ACC112 (cell line): ENCODE data around the gene IL26.

ENCODE experiments used
- H2AFZ ChIP-seq: fragments of 200-600 bp; sonication (generic); one replicate; pipeline ENCODE4 v1.6.0; 2017; ENCODE audit warnings: antibody characterized with exemption, low read length; ENCODE audit not compliant: unreplicated experiment
- H3K27ac ChIP-seq: fragments of 200-600 bp; sonication (generic); 2 replicates; pipeline ENCODE4 v1.5.1; 2014; ENCODE audit warnings: low read depth, mild to moderate bottlenecking, antibody characterized with exemption, low read length, moderate library complexity
- H3K27me3 ChIP-seq: fragments of 200-600 bp; sonication (generic); 2 replicates; pipeline ENCODE4 v1.6.1; 2014; ENCODE audit warnings: mild to moderate bottlenecking, antibody characterized with exemption, low read length, moderate library complexity, mixed read lengths; ENCODE audit not compliant: insufficient read depth
- H3K36me3 ChIP-seq: fragments of 200-600 bp; sonication (generic); 2 replicates; pipeline ENCODE4 v1.6.1; 2016; ENCODE audit warnings: mild to moderate bottlenecking, antibody characterized with exemption, low read length, moderate library complexity, mixed read lengths; ENCODE audit not compliant: insufficient read depth
- H3K4me1 ChIP-seq: fragments of 200-600 bp; sonication (generic); one replicate; pipeline ENCODE4 v1.6.1; 2016; ENCODE audit warnings: low read length, mixed read lengths; ENCODE audit not compliant: insufficient read depth, unreplicated experiment, control insufficient read depth
- H3K4me3 ChIP-seq: fragments of 200-600 bp; sonication (generic); 2 replicates; pipeline ENCODE4 v1.5.1; 2014; ENCODE audit warnings: mild to moderate bottlenecking, low read depth, low read length
- H3K79me2 ChIP-seq: fragments of 200-600 bp; sonication (generic); one replicate; pipeline ENCODE4 v1.6.0; 2016; ENCODE audit warnings: low read length; ENCODE audit not compliant: control insufficient read depth, unreplicated experiment, insufficient read depth

IL26 gene

GRCh38 chr12:68225576-68226476 is at the start of gene IL26:
TSS of gene IL26 (minus strand) at chr12:68225810. CDS start at chr12:68225756, 54 bp downstream.
- Histone ChIP-seq H2AFZ (no peak within 1 kb of the TSS), H3K4me1 (peaks cover 26% of the 10 kb centered on the region), H3K27me3 (no peaks in the 10 kb centered on the region), H3K27ac (peak within 1 kb of the TSS; percentile 63), H3K79me2 (no peaks in the 10 kb centered on the region), H3K4me3 (no peak within 1 kb of the TSS), H3K36me3 (no peaks in the 10 kb centered on the region)

DNA sequence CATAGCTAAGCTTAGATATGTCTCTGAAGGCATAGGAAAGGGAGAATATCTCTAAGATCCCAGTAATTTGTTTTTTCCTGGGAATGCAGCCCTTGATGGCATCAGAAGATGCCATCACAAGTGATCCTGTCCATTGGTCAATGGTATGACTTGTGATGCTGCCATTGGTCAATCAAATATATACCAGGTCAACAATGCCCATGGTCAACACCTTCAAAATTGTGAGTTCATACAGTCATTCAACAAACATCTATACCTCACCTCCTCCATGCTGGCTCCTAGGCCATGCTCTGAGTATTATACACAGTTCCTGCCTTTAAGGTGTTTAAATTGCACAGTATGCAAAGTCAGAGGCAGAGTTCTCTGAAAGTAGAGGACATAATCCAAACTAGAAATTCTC is 47.1 kb upstream of the IL26 start:
- Histone ChIP-seq H3K27ac (no peak overlapping the region), H3K27me3 (no peaks in the 10 kb centered on the region), H3K36me3 (no peaks in the 10 kb centered on the region), H3K79me2 (no peaks in the 10 kb centered on the region), H3K4me3 (no peak overlapping the region), H3K4me1 (peaks cover 9% of the 10 kb centered on the region), H2AFZ (no peak overlapping the region)

GRCh38 chr12:68271346-68271745 is 45.7 kb upstream of the IL26 start:
- H3K4me1 ChIP-seq, result peaks cover 18% of the 10 kb centered on the region
- no peaks in the 10 kb centered on the region for H3K79me2 ChIP-seq
- H3K4me3 ChIP-seq, result no peak overlapping the region
- no peak overlapping the region for H2AFZ ChIP-seq
- H3K27ac ChIP-seq, result no peak overlapping the region
- H3K27me3 ChIP-seq, result no peaks in the 10 kb centered on the region
- no peaks in the 10 kb centered on the region for H3K36me3 ChIP-seq

GRCh38 chr12:68270358-68270757 is 44.7 kb upstream of the IL26 start:
- Histone ChIP-seq H3K27ac (no peak overlapping the region), H2AFZ (no peak overlapping the region), H3K4me1 (peaks cover 25% of the 10 kb centered on the region), H3K27me3 (no peaks in the 10 kb centered on the region), H3K79me2 (no peaks in the 10 kb centered on the region), H3K4me3 (no peak overlapping the region), H3K36me3 (no peaks in the 10 kb centered on the region)

DNA sequence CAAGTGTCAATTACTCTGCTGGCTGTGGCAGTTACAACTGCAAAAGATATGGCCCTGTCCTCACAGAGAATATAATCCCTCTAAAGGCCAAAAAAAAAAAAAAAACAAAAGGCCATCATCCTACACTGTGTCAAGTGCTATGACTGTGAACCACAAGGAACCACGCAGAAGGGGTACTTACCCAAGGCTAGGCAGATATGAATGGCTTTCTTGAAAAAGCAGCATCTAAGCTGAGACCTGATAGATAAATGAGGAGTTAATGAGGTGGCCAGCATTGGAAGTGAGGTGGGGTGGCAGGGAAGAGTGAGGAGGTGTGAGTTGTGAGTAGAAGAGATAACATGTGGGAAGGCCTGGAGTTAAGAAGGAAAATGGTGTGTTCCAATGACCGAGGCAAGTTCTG is 44.2 kb upstream of the IL26 start:
- no peaks in the 10 kb centered on the region for H3K27me3 ChIP-seq
- H3K79me2 ChIP-seq, result no peaks in the 10 kb centered on the region
- no peaks in the 10 kb centered on the region for H3K36me3 ChIP-seq
- no peak overlapping the region for H2AFZ ChIP-seq
- H3K4me1 ChIP-seq, result peaks cover 30% of the 10 kb centered on the region
- H3K27ac ChIP-seq, result no peak overlapping the region
- no peak overlapping the region for H3K4me3 ChIP-seq

- Histone ChIP-seq H3K27ac (0 out of 2 replicates have a peak overlapping the region, but pooled peaks have one; percentile 72), H3K4me1 (peaks cover 32% of the 10 kb centered on the region), H3K36me3 (no peaks in the 10 kb centered on the region), H3K27me3 (no peaks in the 10 kb centered on the region), H3K4me3 (no peak overlapping the region), H3K79me2 (no peaks in the 10 kb centered on the region), H2AFZ (no peak overlapping the region)
Observed at GRCh38 chr12:68268967-68269366, 43.4 kb upstream of the IL26 start.

DNA sequence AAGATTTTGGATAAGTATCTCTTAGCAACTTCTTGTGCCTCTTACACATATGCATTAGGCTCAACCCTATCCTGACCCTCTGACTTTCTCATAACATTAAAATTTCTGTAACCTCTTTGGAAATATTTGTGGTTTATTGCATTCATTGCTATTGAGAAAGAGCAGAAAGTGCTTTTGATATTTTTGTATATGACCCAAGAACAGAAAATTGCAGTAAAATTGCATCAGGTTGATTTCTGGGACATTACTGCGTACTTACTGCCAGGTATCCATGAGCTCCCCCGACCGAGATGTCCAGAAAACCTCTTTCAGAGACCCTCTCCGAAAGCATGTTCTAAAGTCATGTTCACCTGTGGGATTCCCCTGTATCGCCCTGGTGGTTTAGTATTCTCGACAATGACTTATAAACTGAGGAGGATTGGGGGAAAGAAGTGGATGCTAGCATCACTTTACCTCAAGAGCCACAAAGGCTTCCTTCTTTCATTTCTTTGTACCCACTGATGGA is 42.3 kb upstream of the IL26 start:
- peaks cover 36% of the 10 kb centered on the region for H3K4me1 ChIP-seq
- no peaks in the 10 kb centered on the region for H3K27me3 ChIP-seq
- no peak overlapping the region for H3K4me3 ChIP-seq
- peak overlapping the region; percentile 72 for H3K27ac ChIP-seq
- no peak overlapping the region for H2AFZ ChIP-seq
- H3K79me2 ChIP-seq, result no peaks in the 10 kb centered on the region
- no peaks in the 10 kb centered on the region for H3K36me3 ChIP-seq

DNA sequence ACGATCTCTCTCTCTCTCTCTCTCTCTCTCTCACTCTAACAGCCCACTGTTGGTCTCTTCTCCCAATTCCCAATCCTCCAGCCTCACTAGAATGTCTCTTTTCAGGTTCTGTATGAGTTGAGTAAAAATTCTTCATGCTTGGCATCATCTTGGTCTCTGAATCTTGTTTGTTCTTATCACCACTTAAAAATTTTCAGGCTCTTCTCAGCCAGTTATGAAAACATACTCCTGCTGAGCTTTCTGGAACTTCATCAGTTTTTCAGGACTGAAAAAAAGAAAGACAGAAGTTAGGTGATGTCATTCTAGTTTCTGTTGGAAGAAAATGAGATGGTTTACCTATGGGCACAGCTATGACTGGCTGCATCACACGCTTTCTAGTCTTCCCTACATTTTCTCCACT is 39.2 kb upstream of the IL26 start:
- Histone ChIP-seq H3K4me1 (peaks cover 51% of the 10 kb centered on the region), H2AFZ (no peak overlapping the region), H3K36me3 (no peaks in the 10 kb centered on the region), H3K27ac (peak overlapping the region; percentile 74), H3K27me3 (no peaks in the 10 kb centered on the region), H3K4me3 (no peak overlapping the region), H3K79me2 (no peaks in the 10 kb centered on the region)

- Histone ChIP-seq H3K36me3 (no peaks in the 10 kb centered on the region), H2AFZ (no peak overlapping the region), H3K79me2 (no peaks in the 10 kb centered on the region), H3K4me1 (peaks cover 56% of the 10 kb centered on the region), H3K27ac (peak overlapping the region; percentile 74), H3K4me3 (no peak overlapping the region), H3K27me3 (no peaks in the 10 kb centered on the region)
Observed at GRCh38 chr12:68264158-68264855, 38.7 kb upstream of the IL26 start.

GRCh38 chr12:68263366-68263765 is 37.8 kb upstream of the IL26 start:
- Histone ChIP-seq H2AFZ (no peak overlapping the region), H3K4me1 (peaks cover 60% of the 10 kb centered on the region), H3K27ac (0 out of 2 replicates have a peak overlapping the region, but pooled peaks have one; percentile 74), H3K36me3 (no peaks in the 10 kb centered on the region), H3K27me3 (no peaks in the 10 kb centered on the region), H3K4me3 (no peak overlapping the region), H3K79me2 (no peaks in the 10 kb centered on the region)
